Measurements from ENCODE around the gene PRKCE. TPM values are rescaled to one million over a fixed set of nuclear protein-coding genes. Genes with fewer than 3 reads are reported as not detected.

The PRKCE gene
- total and polyA plus RNA-seq, 7 donors: 3.0 to 22.8 (median 16.1) TPM

DNA sequence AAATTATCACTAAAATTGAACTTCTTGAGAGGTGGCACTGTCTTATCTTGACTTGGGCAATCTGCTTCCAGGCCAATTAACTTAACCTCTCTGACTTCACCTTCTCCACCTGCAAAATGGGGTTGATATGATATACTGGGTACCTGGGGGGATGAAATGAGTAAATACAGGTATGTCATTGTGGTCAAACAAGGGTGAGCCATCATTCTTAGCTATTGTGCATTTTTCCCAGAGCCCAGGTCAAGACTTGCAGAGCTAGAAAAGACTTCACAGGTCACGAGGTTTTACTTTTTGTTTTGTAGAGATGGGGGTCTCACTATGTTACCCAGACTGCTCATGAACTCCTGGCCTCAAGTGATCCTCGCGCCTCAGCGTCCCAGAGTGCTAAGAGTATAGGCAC, 145.0 kb downstream of the PRKCE start:
- H3K4me3 ChIP-seq: no peak overlapping the region
- H3K4me1 ChIP-seq: no peaks in the 10 kb centered on the region
- H3K27me3 ChIP-seq (ENCODE audit: insufficient read depth in 3 of 3, low read length in 2 of 3): no peaks in the 10 kb centered on the region
- intact Hi-C loops (cut with DNase I): no loop called here
- TF ChIP-seq CTCF (IDR thresholded peaks at IDR 0.05): no peak
- no peaks in the 10 kb centered on the region for H3K9me3 ChIP-seq
- no peak for DNase-seq
- WGBS, 3 donors: 75 to 85% (median 84%) methylated on average over 4 of the region's 4 CpGs
- H3K27ac ChIP-seq: no peak overlapping the region
- H3K36me3 ChIP-seq (ENCODE audit: insufficient read depth in 1 of 2, low read depth in 1 of 2): no peaks in the 10 kb centered on the region
- ATAC-seq: no peak

DNA sequence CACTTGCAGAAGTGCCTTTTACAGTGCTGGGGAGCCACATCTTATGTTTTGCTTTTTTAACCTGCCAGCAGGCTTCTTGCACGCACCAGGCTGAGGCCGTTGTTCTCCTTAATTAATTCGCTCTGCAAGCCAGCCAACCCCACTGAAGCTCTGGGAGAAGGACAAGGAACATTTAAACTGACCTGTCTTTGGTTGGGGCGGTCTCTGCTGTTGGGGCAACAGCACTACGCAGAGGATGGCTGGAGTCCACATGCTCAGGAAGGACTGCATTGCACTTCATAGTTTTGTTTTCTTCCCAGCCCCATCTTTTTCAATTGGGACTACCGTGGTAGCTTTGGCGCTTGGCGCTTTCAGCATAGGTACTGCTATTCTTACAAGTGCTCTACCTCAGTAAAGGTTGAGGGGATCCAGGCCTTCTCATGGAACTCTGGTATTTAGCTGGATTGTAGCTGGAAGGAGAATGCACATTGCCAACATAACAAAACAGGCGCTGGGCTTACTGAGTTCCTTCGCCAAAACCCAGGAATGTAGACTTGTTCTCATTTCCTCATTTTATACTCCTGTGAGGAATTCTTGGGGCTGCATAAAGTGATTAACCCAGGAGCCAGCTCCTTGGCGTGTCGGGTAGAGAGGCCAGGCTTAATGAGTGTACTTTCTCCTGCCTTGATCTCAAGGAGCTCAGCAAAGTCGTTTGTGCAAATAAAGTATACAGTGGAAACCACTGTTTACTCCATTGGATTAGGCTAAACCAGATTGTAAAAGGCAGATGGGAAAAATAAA, 146.2 kb downstream of the PRKCE start:
- no peak for TF ChIP-seq CTCF (IDR thresholded peaks at IDR 0.05)
- DNase-seq (no peak), ATAC-seq (no peak)
- H3K4me3 ChIP-seq: no peak overlapping the region
- WGBS, 3 donors: 88 to 92% (median 90%) methylated on average over 13 of the region's 13 CpGs
- no peaks in the 10 kb centered on the region for H3K4me1 ChIP-seq
- intact Hi-C loops (cut with DNase I): no loop called here
- H3K9me3 ChIP-seq: no peaks in the 10 kb centered on the region
- no peak overlapping the region for H3K27ac ChIP-seq
- H3K36me3 ChIP-seq (ENCODE audit: insufficient read depth in 1 of 2, low read depth in 1 of 2): no peaks in the 10 kb centered on the region
- H3K27me3 ChIP-seq (ENCODE audit: insufficient read depth in 3 of 3, low read length in 2 of 3): no peaks in the 10 kb centered on the region

DNA sequence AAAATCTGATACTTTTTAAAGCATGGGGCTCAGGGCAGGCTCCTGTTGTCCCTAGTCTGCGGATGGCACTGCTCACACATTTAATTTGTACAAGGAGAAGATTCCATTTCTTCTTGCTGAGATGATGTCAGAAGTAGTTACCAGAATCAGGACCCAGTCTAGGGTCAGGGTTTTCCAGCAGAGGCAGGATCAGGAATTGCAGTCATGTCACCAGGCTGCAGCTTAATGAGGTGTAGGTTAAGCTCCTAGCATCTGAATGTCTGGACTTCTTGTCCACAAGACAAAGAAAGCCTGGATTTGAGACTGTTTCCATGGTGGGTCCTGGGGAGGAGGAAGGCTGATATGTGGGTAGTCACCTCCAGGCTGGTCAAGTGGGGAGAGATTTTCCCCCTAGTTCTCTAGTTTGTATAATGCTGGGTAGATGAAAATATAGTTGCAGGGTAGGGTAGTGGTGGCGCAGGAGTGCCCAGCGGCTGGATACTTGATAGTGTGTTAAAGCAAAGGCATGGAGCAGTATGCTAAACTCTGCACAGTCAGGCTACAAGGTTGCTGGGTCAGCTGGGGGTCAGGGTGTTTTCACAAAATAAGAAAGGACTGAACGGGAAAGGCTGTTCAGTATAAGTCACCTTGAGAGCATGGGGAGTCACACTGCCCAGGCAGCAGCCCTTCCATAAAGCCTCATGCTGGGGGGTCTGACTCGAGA, 148.4 kb downstream of the PRKCE start:
- intact Hi-C loops (cut with DNase I): no loop called here
- TF ChIP-seq CTCF (IDR thresholded peaks at IDR 0.05): no peak
- DNase-seq (no peak), ATAC-seq (peak in 3 of 4 donors; percentile 32 to 75 (median 59))
- Histone ChIP-seq H3K27ac (no peak overlapping the region), H3K9me3 (no peaks in the 10 kb centered on the region), H3K4me1 (no peaks in the 10 kb centered on the region), H3K27me3 (ENCODE audit: insufficient read depth in 3 of 3, low read length in 2 of 3) (no peaks in the 10 kb centered on the region), H3K36me3 (ENCODE audit: insufficient read depth in 1 of 2, low read depth in 1 of 2) (no peaks in the 10 kb centered on the region), H3K4me3 (no peak overlapping the region)
- 68 to 90% (median 84%) methylated on average over 5 of the region's 5 CpGs for WGBS, 3 donors

GRCh38 chr2:45802499-45803138, 151.1 kb downstream of the PRKCE start:
- no peak for DNase-seq
- H3K36me3 ChIP-seq (ENCODE audit: insufficient read depth in 1 of 2, low read depth in 1 of 2): no peaks in the 10 kb centered on the region
- no peak for ATAC-seq
- 91 to 95% (median 92%) methylated on average over 8 of the region's 8 CpGs for WGBS, 3 donors
- no peak overlapping the region for H3K27ac ChIP-seq
- H3K4me3 ChIP-seq: no peak overlapping the region
- H3K4me1 ChIP-seq: no peaks in the 10 kb centered on the region
- H3K9me3 ChIP-seq: no peaks in the 10 kb centered on the region
- H3K27me3 ChIP-seq (ENCODE audit: insufficient read depth in 3 of 3, low read length in 2 of 3): no peaks in the 10 kb centered on the region
- TF ChIP-seq CTCF (IDR thresholded peaks at IDR 0.05): no peak
- intact Hi-C loops (cut with DNase I): no loop called here

Data from psoas muscle (tissue), 8 donors.